GM18499 (cell line): Measurements from ENCODE around the gene DDI2.
"Not testable (repeated sequence)": the region's sequence is repeated elsewhere in the genome, so short reads cannot be mapped to it uniquely, and the experiment has no call there.

Experiments used
- ATAC-seq: cut with Tn5 transposase; IDR thresholded peaks from one replicate; pipeline ENCODE4 v1.9.1; 2021; ENCODE audit warnings: moderate number of reproducible peaks; ENCODE audit not compliant: insufficient read depth, unreplicated experiment

The DDI2 gene

DNA sequence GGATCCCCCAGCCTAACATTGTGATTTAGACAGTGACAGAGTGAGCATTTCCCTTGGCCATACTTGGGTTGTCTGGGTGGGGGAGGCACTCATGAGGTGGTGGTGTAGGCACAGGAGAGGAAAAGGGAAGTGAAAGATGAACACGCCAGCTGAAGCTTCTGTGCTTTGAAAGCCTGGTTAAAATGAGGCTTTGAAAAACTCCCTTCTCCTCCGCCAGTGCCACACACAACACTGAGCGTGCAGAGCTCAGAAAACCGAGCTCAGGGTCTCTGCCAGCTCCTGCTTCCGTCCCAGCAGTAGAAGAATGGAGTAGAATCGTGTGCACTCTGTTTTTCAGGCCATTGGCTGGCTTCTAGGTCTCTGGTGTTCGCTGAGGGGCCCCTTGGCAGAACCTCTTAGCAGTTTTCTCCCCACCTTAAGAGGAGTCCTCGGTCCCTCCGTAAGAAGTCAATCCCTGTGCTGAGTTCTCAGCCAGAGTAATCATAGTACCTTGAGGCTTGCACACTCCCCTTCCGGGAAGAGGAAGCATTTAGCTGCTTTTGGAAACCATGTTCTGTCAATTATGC is 79.8 kb downstream of the DDI2 start:
- peak; percentile 80 for ATAC-seq

DNA sequence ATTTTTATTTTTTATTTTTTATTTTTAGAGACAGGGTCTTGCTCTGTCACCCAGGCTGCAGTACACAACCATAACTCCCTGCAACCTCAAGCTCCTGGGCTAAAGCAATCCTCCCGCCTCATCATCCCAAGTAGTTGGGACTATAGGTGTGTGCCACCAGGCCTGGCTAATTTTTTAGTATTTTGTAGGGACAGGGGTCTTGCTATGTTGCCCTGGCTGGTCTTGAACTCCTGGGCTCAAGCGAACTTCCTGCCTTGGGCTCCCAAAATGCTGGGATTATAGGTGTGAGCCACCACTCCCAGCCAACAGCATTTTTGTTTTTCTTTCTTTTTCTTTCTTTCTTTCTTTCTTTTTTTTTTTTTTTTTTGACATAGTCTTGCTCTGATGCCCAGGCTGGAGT is 80.9 kb downstream of the DDI2 start:
- no peak for ATAC-seq

GRCh38 chr1:15699321-15699720 is 82.1 kb downstream of the DDI2 start:
- ATAC-seq: not testable (repeated sequence)

GRCh38 chr1:15700508-15700907 is 83.2 kb downstream of the DDI2 start:
- ATAC-seq: no peak

- ATAC-seq: no peak
These were observed 84.5 kb downstream of the DDI2 start for GRCh38 chr1:15701784-15702183.

- no peak for ATAC-seq
These were observed 85.7 kb downstream of the DDI2 start for GRCh38 chr1:15702722-15703550.

DNA sequence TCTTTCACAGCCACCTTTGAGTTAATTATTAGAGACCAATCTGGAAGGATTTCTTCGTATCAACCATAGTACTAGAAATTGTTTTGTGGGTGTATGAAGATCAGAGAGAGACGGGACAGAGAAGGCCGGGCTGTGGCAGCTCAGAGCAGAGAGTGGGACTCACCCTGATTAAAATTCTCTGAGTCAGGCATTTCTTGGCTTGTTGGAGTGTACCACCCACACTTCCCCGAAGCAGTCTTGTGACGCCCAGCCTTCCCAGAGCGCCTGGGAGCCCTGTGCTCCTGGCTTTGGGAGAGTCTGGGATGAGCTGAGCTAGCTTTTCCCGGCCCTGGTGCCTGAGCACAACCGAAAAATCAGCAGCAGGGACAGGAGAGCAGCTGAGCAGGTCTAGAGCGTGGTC is 86.3 kb downstream of the DDI2 start:
- no peak for ATAC-seq

GRCh38 chr1:15704526-15705183 is 87.4 kb downstream of the DDI2 start:
- ATAC-seq: no peak

DNA sequence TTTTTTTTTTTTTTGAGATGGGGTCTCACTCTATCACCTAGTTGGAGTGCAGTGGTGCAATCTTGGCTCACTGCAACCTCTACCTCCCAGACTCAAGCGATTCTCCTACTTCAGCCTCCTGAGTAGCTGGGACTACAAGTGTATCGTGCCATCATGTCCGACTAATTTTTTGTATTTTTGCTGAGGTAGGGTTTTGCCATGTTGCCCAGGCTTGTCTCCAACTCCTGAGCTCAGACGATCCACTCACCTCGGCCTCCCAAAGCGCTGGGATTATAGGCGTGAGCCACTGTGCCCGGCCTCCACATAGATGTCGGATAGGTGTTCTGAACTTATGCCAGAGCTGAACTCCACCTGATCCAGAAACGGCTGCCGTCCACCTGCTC is 87.9 kb downstream of the DDI2 start:
- no peak for ATAC-seq

GRCh38 chr1:15706751-15707150 is 89.5 kb downstream of the DDI2 start:
- ATAC-seq: no peak

GRCh38 chr1:15707239-15707925 is 90.1 kb downstream of the DDI2 start:
- ATAC-seq: no peak

DNA sequence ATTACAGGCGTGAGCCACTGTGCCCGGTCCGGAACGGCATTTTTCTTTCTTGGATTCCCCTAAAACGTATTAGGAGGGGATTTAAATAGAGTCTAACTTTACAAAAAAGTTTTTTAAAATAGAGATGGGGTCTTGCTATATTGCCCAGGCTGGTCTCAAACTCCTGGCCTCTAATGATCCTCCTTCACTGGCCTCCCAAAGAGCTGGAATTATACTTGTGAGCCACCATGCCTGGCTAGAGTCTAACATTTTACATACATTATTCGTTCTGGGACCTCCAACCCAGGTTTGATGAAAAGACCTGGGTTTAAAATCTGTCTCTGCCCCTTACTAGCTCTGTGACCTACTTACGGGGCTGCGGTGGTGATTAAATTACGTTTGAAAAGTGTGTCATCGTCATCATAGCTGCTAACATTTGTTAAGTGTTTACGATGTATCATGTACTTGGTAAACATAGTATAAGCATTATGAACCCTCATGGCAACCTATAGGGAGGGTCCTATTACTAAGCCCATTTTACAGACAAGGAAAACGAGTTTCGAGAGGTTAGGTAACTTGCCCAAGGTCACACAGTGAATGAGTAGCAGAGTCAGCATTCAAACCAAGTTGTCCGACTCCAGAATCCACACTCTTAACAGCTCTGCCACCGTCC is 91.4 kb downstream of the DDI2 start:
- ATAC-seq: no peak

DNA sequence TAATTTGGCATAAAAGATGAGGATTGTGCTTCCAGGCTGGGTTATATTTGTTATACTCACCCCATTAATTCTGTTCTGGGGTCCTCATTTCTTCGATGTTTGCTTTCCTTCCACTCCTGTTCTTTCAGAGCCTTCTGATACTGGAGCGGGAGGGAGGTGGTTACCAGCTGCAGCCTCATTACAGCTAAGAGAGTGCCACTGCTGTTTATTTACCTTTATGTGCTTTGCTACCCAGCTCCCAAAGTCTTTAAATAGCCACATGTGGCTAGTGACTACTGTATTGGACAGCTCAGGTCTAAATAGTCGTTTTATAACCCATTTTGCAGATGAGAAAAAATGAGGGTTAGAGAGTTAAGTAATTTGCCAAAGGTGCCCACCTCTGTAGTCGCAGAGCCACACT is 92.0 kb downstream of the DDI2 start:
- no peak for ATAC-seq

- ATAC-seq: no peak
These were observed 94.9 kb downstream of the DDI2 start for GRCh38 chr1:15712168-15712567.

DNA sequence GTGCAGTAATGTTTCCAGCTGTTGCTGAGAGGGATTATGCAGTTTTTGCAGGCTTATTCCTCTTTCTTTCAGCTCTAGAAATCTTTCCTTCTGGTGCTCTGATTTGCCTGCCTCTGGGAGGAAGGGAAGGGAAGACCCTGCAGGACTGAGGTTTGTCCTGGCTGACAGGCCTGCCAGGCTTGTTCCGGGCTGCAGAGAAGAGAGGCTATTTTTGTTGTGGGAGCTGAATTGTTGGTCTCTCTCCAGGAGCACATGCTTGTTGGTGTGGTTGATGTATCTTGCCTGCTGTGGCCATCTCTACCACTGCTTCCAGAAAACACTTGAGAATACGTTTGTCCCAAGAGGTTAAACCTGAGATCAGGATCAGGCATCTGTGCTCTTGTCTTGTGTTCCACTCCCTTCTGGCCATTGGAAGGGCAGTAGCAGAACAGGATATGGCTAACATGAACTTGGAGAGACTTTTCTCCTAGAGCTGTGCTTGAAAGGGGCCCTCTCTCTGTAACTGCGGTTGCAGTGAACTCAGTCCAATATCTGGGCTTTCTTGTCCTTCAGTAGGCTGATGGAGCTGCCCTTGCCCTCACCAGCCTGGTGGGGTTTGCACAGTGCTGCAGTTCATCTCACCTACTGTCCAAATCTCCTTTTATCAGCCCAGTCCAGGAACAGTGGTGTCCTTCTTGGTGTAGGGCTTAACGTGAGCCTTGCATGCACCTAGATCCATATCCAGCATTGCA is 97.3 kb downstream of the DDI2 start:
- ATAC-seq: no peak

- ATAC-seq: no peak
These were observed 100.3 kb downstream of the DDI2 start for GRCh38 chr1:15717418-15718125.

GRCh38 chr1:15718199-15718601 is 100.9 kb downstream of the DDI2 start:
- no peak for ATAC-seq
